ENCODE results near the gene CTBP2. TPM values are rescaled to one million over a fixed set of nuclear protein-coding genes. Genes with fewer than 3 reads are reported as not detected.

The CTBP2 gene
- total RNA-seq, 6 experiments from 2014 or later, result 3.2 to 8.2 (median 5.4) TPM

- Histone ChIP-seq H3K27me3 (no peaks in the 10 kb centered on the region), H3K27ac (no peak overlapping the region), H3K36me3 (peaks cover 0 to 19% (median 4%) of the 10 kb centered on the region in 4 donors), H3K4me3 (no peak overlapping the region), H3K4me1 (peaks cover 0 to 20% (median 0%) of the 10 kb centered on the region in 4 donors), H3K9me3 (no peaks in the 10 kb centered on the region)
- 67% methylated on average over 7 of the region's 7 CpGs for WGBS (ENCODE audit: insufficient coverage, low coverage, low lambda C conversion rate, missing lambda C conversion rate)
- DNase-seq (no peak), ATAC-seq (no peak)
- TF ChIP-seq POLR2A (IDR thresholded peaks at IDR 0.05) (no peak), CTCF (IDR thresholded peaks at IDR 0.05) (no peak)
- intact Hi-C loops (cut with DNase I), result no loop called here
Measured at GRCh38 chr10:124963866-124964720, 196.3 kb downstream of the CTBP2 start.

DNA sequence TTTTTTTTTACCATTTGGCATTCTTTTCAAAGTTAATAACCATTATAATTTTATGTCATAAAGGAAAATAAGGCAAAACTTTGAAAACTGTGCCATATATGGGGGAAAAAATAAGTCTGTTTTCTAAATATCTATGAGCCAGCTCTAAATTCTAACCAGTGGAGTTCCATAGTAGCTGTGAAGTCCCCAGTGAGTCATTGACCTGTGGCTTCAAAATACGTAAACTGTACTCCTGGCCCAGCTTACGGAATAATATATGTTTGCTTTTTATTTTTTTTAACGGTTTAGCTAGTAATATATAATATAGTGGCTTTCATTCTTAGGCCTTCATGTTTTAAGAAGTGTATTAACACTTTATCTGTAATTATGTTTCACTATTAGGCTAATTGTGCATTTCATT, 197.9 kb downstream of the CTBP2 start:
- no peaks in the 10 kb centered on the region for H3K9me3 ChIP-seq
- peaks cover 0 to 15% (median 4%) of the 10 kb centered on the region in 4 donors for H3K36me3 ChIP-seq
- ATAC-seq (no peak), DNase-seq (no peak)
- H3K4me3 ChIP-seq, result no peak overlapping the region
- TF ChIP-seq POLR2A (IDR thresholded peaks at IDR 0.05) (no peak), CTCF (IDR thresholded peaks at IDR 0.05) (no peak)
- peaks cover 0 to 20% (median 1%) of the 10 kb centered on the region in 4 donors for H3K4me1 ChIP-seq
- H3K27me3 ChIP-seq, result no peaks in the 10 kb centered on the region
- no peak overlapping the region for H3K27ac ChIP-seq
- intact Hi-C loops (cut with DNase I), result no loop called here
- 85% methylated on average over 3 of the region's 3 CpGs for WGBS (ENCODE audit: insufficient coverage, low coverage, low lambda C conversion rate, missing lambda C conversion rate)

DNA sequence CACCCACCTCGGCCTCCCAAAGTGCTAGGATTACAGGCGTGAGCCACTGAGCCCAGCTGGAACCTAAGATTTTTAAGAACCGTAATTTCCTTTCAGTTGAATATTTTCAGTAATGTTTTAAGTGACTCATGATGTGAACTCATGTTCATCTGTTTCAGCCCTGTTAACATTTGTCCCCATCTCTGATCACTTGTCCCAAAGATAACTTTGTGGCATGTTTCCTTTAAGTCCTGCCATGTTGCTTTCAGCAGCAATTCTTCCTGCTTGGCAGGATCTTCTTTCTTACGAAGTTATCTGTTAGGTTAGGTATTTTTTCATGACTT, 199.2 kb downstream of the CTBP2 start:
- intact Hi-C loops (cut with DNase I), result no loop called here
- H3K4me3 ChIP-seq, result no peak overlapping the region
- WGBS (ENCODE audit: insufficient coverage, low coverage, low lambda C conversion rate, missing lambda C conversion rate), result 72% methylated on average over 4 of the region's 4 CpGs
- ATAC-seq (no peak), DNase-seq (no peak)
- no peaks in the 10 kb centered on the region for H3K9me3 ChIP-seq
- TF ChIP-seq POLR2A (IDR thresholded peaks at IDR 0.05) (no peak), CTCF (IDR thresholded peaks at IDR 0.05) (no peak)
- H3K4me1 ChIP-seq, result peaks cover 0 to 27% (median 7%) of the 10 kb centered on the region in 4 donors
- peaks cover 0 to 3% (median 0%) of the 10 kb centered on the region in 4 donors for H3K36me3 ChIP-seq
- no peak overlapping the region for H3K27ac ChIP-seq
- H3K27me3 ChIP-seq, result no peaks in the 10 kb centered on the region

- Histone ChIP-seq H3K9me3 (no peaks in the 10 kb centered on the region), H3K4me3 (no peak overlapping the region), H3K36me3 (no peaks in the 10 kb centered on the region), H3K27me3 (no peaks in the 10 kb centered on the region), H3K27ac (no peak overlapping the region), H3K4me1 (peaks cover 0 to 38% (median 9%) of the 10 kb centered on the region in 4 donors)
- no peak for DNase-seq
- intact Hi-C loops (cut with DNase I), result no loop called here
- WGBS (ENCODE audit: insufficient coverage, low coverage, low lambda C conversion rate, missing lambda C conversion rate), result 100% methylated on average over 3 of the region's 3 CpGs
- ATAC-seq, result no peak
- TF ChIP-seq POLR2A (IDR thresholded peaks at IDR 0.05) (no peak), CTCF (IDR thresholded peaks at IDR 0.05) (no peak)
Measured at GRCh38 chr10:124959564-124959963, 200.8 kb downstream of the CTBP2 start.

Measured in right lobe of liver (tissue), 6 donors.